ENCODE measurements around the gene HEATR5A.
A peak's percentile ranks its signal among the peaks of the same experiment; 100 is the strongest.

Gene HEATR5A

GRCh38 chr14:31266437-31267331 lies 153.7 kb downstream of the HEATR5A start:
- no peaks in the 10 kb centered on the region for H3K9me3 ChIP-seq (ENCODE audit: control insufficient read depth, low read length)
- H3K79me2 ChIP-seq = no peaks in the 10 kb centered on the region
- H3K4me2 ChIP-seq (ENCODE audit: low read length) = no peak overlapping the region
- H3K9ac ChIP-seq = no peak overlapping the region
- H3K36me3 ChIP-seq (ENCODE audit: control insufficient read depth, insufficient read depth, low read length) = no peaks in the 10 kb centered on the region
- no peak overlapping the region for H2AFZ ChIP-seq
- H3K4me1 ChIP-seq = peaks cover 6% of the 10 kb centered on the region
- no peak for TF ChIP-seq CTCF (IDR thresholded peaks at IDR 0.05)
- no peak overlapping the region for H3K4me3 ChIP-seq (ENCODE audit: low read depth, low read length)
- H3K27me3 ChIP-seq (ENCODE audit: control insufficient read depth, insufficient read depth, low read length) = no peaks in the 10 kb centered on the region
- no peak overlapping the region for H3K27ac ChIP-seq

GRCh38 chr14:31265701-31266398 lies 154.5 kb downstream of the HEATR5A start:
- no peaks in the 10 kb centered on the region for H3K9me3 ChIP-seq (ENCODE audit: control insufficient read depth, low read length)
- no peak overlapping the region for H3K9ac ChIP-seq
- H3K79me2 ChIP-seq = no peaks in the 10 kb centered on the region
- peaks cover 7% of the 10 kb centered on the region for H3K4me1 ChIP-seq
- no peak overlapping the region for H3K27ac ChIP-seq
- H2AFZ ChIP-seq = no peak overlapping the region
- no peak overlapping the region for H3K4me2 ChIP-seq (ENCODE audit: low read length)
- no peak overlapping the region for H3K4me3 ChIP-seq (ENCODE audit: low read depth, low read length)
- no peaks in the 10 kb centered on the region for H3K27me3 ChIP-seq (ENCODE audit: control insufficient read depth, insufficient read depth, low read length)
- no peak for TF ChIP-seq CTCF (IDR thresholded peaks at IDR 0.05)
- no peaks in the 10 kb centered on the region for H3K36me3 ChIP-seq (ENCODE audit: control insufficient read depth, insufficient read depth, low read length)

GRCh38 chr14:31263485-31264133 lies 156.7 kb downstream of the HEATR5A start:
- no peak overlapping the region for H3K27ac ChIP-seq

More at GRCh38 chr14:31263485-31264133, 156.7 kb downstream of the HEATR5A start:
- Histone ChIP-seq H3K9me3 (ENCODE audit: control insufficient read depth, low read length) (no peaks in the 10 kb centered on the region), H3K9ac (no peak overlapping the region), H3K4me1 (peaks cover 7% of the 10 kb centered on the region), H3K4me2 (ENCODE audit: low read length) (no peak overlapping the region), H3K79me2 (no peaks in the 10 kb centered on the region), H3K4me3 (ENCODE audit: low read depth, low read length) (no peak overlapping the region), H3K27me3 (ENCODE audit: control insufficient read depth, insufficient read depth, low read length) (no peaks in the 10 kb centered on the region), H2AFZ (peak overlapping the region; percentile 5), H3K36me3 (ENCODE audit: control insufficient read depth, insufficient read depth, low read length) (no peaks in the 10 kb centered on the region)
- TF ChIP-seq CTCF (IDR thresholded peaks at IDR 0.05) = no peak

Measured in parathyroid adenoma (tissue), 2 donors.